ENCODE measurements around the gene PGS1. TPM values are rescaled to one million over a fixed set of nuclear protein-coding genes. Genes with fewer than 3 reads are reported as not detected.

PGS1 gene
- total and polyA plus RNA-seq, 10 of the 15 experiments (the other 5 are each of a cell fraction or from before 2014, with no cell fraction given) = 1.3 to 37.6 (median 27.4) TPM

GRCh38 chr17:78368348-78368747 is 10.1 kb upstream of the PGS1 start (continued):
- TF ChIP-seq REST (IDR thresholded peaks at IDR 0.05; ENCODE audit: low read depth, low read length) (no peak), SMAD5 (IDR thresholded peaks at IDR 0.05; ENCODE audit: low read depth) (no peak)

DNA sequence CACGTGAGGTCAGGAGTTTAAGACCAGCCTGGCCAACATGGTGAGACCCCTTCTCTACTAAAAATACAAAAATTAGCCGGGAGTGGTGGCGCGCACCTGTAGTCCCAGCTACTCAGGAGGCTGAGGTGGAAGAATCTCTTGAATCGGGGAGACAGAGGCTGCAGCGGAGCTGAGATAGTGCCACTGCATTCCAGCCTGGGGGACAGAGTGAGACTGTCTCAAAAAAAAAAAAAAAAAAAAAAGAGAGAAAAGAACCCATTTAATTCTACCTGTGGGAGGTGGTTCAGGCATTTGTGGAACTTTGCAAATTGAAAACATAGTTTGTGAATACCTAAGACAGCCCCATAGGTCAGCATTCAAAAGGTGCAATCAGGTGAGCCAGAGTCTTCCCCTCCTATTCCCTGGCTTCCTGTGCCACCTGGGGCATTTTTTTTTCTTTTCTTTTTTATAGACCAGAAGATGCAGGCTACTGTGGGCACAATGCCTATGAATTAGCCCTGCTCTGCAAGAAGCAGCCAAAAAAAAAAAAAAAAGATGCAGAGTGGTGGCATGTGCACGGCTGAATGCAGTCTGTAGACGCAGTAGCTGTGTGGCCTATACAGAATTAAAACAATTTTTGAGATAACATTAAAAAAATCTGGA is 9.5 kb upstream of the PGS1 start:
- POLR2A ChIA-PET = interaction anchor here (0.5 to 1.0 kb wide), 4 partner anchors 11 to 436 kb away, joined by 3 to 6 read pairs (median 4); no protein-coding TSS in a partner anchor
- in situ Hi-C loops (cut with MboI) (no loop called here), intact Hi-C loops (cut with micrococcal nuclease; ENCODE audit: unreplicated experiment) (no loop called here)
- WGBS (ENCODE audit: insufficient coverage, insufficient replicate concordance, low lambda C conversion rate, missing lambda C conversion rate) = 47% methylated on average over 8 of the region's 8 CpGs
- Histone ChIP-seq H3K4me3 (no peak overlapping the region), H3K27ac (ENCODE audit: control insufficient read depth, insufficient read depth) (no peak overlapping the region), H3K4me2 (ENCODE audit: control insufficient read depth, insufficient read depth) (no peak overlapping the region), H3K4me1 (ENCODE audit: control insufficient read depth, insufficient read depth, low read length) (peaks cover 22% of the 10 kb centered on the region), H3K9ac (ENCODE audit: control insufficient read depth, insufficient read depth, low read length) (no peak overlapping the region), H3K36me3 (ENCODE audit: control insufficient read depth in 2 of 2, insufficient read depth in 2 of 2, low read length in 1 of 2) (no peaks in the 10 kb centered on the region), H4K20me1 (ENCODE audit: control insufficient read depth, insufficient read depth) (no peaks in the 10 kb centered on the region), H2AFZ (ENCODE audit: control insufficient read depth, low read depth, low read length) (no peak overlapping the region), H3K79me2 (ENCODE audit: control insufficient read depth, insufficient read depth, low read length) (no peaks in the 10 kb centered on the region), H3K9me3 (replicated peaks; ENCODE audit: control insufficient read depth, insufficient read depth, low read length) (no peaks in the 10 kb centered on the region), H3K27me3 (replicated peaks in 1 of 2; ENCODE audit: control insufficient read depth in 2 of 2, insufficient read depth in 2 of 2, low read length in 1 of 2) (no peaks in the 10 kb centered on the region)
- no peak for DNase-seq (ENCODE audit: low read depth, low spot score)
- SMC1A ChIA-PET (ENCODE audit: uncharacterized antibody, unreplicated experiment) = interaction anchor here (0.6 kb wide), 1 partner anchor 52 kb away, joined by 3 read pairs; no protein-coding TSS in a partner anchor
- CTCF ChIA-PET = interaction anchor here (0.6 to 3.0 kb wide), 5 partner anchors 8 to 339 kb away, joined by 3 to 12 read pairs (median 4); no protein-coding TSS in a partner anchor
- no TSS peak for BruUV-seq (replicated peaks)
- FAIRE-seq = no peak
- ATAC-seq = no peak
- RAD21 ChIA-PET (ENCODE audit: unreplicated experiment) = interaction anchor here (0.8 to 1.8 kb wide), 3 partner anchors 8 to 52 kb away, joined by 3 to 9 read pairs (median 3); partner anchors contain the start of gene SOCS3
- TF ChIP-seq FOS (IDR thresholded peaks at IDR 0.05; ENCODE audit: borderline replicate concordance, extremely low read depth, insufficient read length) (no peak), LARP7 (IDR thresholded peaks at IDR 0.05) (no peak), SIN3A (IDR thresholded peaks at IDR 0.05; ENCODE audit: low read depth, low read length) (no peak), PKNOX1 (IDR thresholded peaks at IDR 0.05) (no peak), NR2C2 (IDR thresholded peaks at IDR 0.05; ENCODE audit: borderline replicate concordance, control insufficient read depth, insufficient read length, low read depth) (no peak), MYC (IDR thresholded peaks at IDR 0.05; ENCODE audit: insufficient read depth, insufficient read length, insufficient replicate concordance, low read length, severe bottlenecking) (no peak)
- TF ChIP-seq, protein P1, sequence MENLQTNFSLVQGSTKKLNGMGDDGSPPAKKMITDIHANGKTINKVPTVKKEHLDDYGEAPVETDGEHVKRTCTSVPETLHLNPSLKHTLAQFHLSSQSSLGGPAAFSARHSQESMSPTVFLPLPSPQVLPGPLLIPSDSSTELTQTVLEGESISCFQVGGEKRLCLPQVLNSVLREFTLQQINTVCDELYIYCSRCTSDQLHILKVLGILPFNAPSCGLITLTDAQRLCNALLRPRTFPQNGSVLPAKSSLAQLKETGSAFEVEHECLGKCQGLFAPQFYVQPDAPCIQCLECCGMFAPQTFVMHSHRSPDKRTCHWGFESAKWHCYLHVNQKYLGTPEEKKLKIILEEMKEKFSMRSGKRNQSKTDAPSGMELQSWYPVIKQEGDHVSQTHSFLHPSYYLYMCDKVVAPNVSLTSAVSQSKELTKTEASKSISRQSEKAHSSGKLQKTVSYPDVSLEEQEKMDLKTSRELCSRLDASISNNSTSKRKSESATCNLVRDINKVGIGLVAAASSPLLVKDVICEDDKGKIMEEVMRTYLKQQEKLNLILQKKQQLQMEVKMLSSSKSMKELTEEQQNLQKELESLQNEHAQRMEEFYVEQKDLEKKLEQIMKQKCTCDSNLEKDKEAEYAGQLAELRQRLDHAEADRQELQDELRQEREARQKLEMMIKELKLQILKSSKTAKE (IDR thresholded peaks at IDR 0.05; ENCODE audit: low read depth, poor library complexity, severe bottlenecking) = no peak
- TF ChIP-seq, protein P2, sequence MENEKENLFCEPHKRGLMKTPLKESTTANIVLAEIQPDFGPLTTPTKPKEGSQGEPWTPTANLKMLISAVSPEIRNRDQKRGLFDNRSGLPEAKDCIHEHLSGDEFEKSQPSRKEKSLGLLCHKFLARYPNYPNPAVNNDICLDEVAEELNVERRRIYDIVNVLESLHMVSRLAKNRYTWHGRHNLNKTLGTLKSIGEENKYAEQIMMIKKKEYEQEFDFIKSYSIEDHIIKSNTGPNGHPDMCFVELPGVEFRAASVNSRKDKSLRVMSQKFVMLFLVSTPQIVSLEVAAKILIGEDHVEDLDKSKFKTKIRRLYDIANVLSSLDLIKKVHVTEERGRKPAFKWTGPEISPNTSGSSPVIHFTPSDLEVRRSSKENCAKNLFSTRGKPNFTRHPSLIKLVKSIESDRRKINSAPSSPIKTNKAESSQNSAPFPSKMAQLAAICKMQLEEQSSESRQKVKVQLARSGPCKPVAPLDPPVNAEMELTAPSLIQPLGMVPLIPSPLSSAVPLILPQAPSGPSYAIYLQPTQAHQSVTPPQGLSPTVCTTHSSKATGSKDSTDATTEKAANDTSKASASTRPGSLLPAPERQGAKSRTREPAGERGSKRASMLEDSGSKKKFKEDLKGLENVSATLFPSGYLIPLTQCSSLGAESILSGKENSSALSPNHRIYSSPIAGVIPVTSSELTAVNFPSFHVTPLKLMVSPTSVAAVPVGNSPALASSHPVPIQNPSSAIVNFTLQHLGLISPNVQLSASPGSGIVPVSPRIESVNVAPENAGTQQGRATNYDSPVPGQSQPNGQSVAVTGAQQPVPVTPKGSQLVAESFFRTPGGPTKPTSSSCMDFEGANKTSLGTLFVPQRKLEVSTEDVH (IDR thresholded peaks at IDR 0.05; ENCODE audit: low read depth, partially characterized antibody) = no peak
